SU-DHL-6 (cell line): ENCODE data around the gene PTPRN2.

ENCODE experiments used
- H2AFZ ChIP-seq: fragments of 200-600 bp; sonication (generic); 2 replicates; pipeline ENCODE4 v1.6.1; 2014; ENCODE audit warnings: low read depth, mild to moderate bottlenecking, moderate library complexity, mixed read lengths, antibody characterized with exemption, low read length; ENCODE audit not compliant: severe bottlenecking
- H3F3A ChIP-seq: fragments of 200-600 bp; shearing (Covaris generic); 2 replicates; pipeline ENCODE4 v1.6.0; 2016; ENCODE audit warnings: antibody characterized with exemption, mild to moderate bottlenecking; ENCODE audit not compliant: insufficient read depth
- H3K27ac ChIP-seq: fragments of 200-600 bp; sonication (generic); 2 replicates; pipeline ENCODE4 v1.5.1; 2016; ENCODE audit warnings: low read depth, mild to moderate bottlenecking, low read length, moderate library complexity, mixed read lengths
- H3K27me3 ChIP-seq: fragments of 200-600 bp; sonication (generic), shearing (Covaris generic); 2 replicates; pipeline ENCODE4 v1.6.0; 2014; ENCODE audit warnings: mild to moderate bottlenecking, low read length
- H3K36me3 ChIP-seq: fragments of 200-600 bp; sonication (generic); 2 replicates; pipeline ENCODE4 v1.6.1; 2014; ENCODE audit warnings: mild to moderate bottlenecking, low read length, mixed read lengths
- H3K4me2 ChIP-seq: fragments of 300-600, 200-600 bp; shearing (Covaris generic), sonication (generic); 2 replicates; pipeline ENCODE4 v1.6.0; 2014; ENCODE audit warnings: low read length, low read depth, mild to moderate bottlenecking; ENCODE audit not compliant: poor library complexity, severe bottlenecking
- H3K4me3 ChIP-seq: fragments of 200-600 bp; sonication (generic); 2 replicates; pipeline ENCODE4 v1.5.1; 2014; ENCODE audit warnings: antibody characterized with exemption, low read length, mild to moderate bottlenecking, mixed read lengths; ENCODE audit not compliant: insufficient read depth, poor library complexity, severe bottlenecking
- H3K79me2 ChIP-seq: fragments of 200-600 bp; sonication (generic); 2 replicates; pipeline ENCODE4 v1.6.1; 2014; ENCODE audit warnings: mild to moderate bottlenecking, low read length, moderate library complexity; ENCODE audit not compliant: insufficient read depth
- H3K9ac ChIP-seq: fragments of 200-600 bp; sonication (generic); 2 replicates; pipeline ENCODE4 v1.7.0; 2014; ENCODE audit warnings: mild to moderate bottlenecking, low read length
- H3K9me2 ChIP-seq: fragments of 200-600 bp; sonication (generic); replicated peaks from 2 replicates; pipeline ENCODE4 v1.6.1; 2014; ENCODE audit warnings: low read length; ENCODE audit not compliant: insufficient read depth
- H3K9me3 ChIP-seq: fragments of 200-600 bp; sonication (generic); 2 replicates; pipeline ENCODE4 v1.6.1; 2014; ENCODE audit warnings: low read length, mixed read lengths; ENCODE audit not compliant: insufficient read depth
- H4K20me1 ChIP-seq: fragments of 200-600 bp; sonication (generic); 2 replicates; pipeline ENCODE4 v1.6.1; 2014; ENCODE audit warnings: low read depth, mild to moderate bottlenecking, antibody characterized with exemption, low read length, moderate library complexity, mixed read lengths
- CTCF ChIP-seq: fragments of 200-600 bp; sonication (generic); IDR thresholded peaks from one replicate; pipeline ENCODE4 v1.5.1; 2017; ENCODE audit warnings: antibody characterized with exemption, mild to moderate bottlenecking, low read length, moderate library complexity; ENCODE audit not compliant: insufficient read depth, poor library complexity, severe bottlenecking
- EZH2phosphoT487 ChIP-seq: fragments of 200-600 bp; sonication (generic), shearing (Covaris generic); conservative IDR thresholded peaks from 2 replicates; pipeline ENCODE4 v1.6.1; 2018; ENCODE audit warnings: mild to moderate bottlenecking, antibody characterized with exemption, low read length, moderate library complexity, mixed read lengths

The PTPRN2 gene

GRCh38 chr7:158517571-158517970, 70.1 kb downstream of the PTPRN2 start:
- no peaks in the 10 kb centered on the region for H4K20me1 ChIP-seq
- H3K27ac ChIP-seq: no peak overlapping the region
- H3K4me3 ChIP-seq: no peak overlapping the region
- H3K4me2 ChIP-seq: no peak overlapping the region
- no peaks in the 10 kb centered on the region for H3K36me3 ChIP-seq
- H3K9me3 ChIP-seq: peaks cover 2% of the 10 kb centered on the region; the same call in 1 of the 2 replicates
- H3F3A ChIP-seq: no peaks in the 10 kb centered on the region
- H3K9me2 ChIP-seq: no peaks in the 10 kb centered on the region
- H2AFZ ChIP-seq: no peak overlapping the region
- H3K9ac ChIP-seq: no peak overlapping the region
- H3K27me3 ChIP-seq: no peaks in the 10 kb centered on the region
- H3K79me2 ChIP-seq: no peaks in the 10 kb centered on the region
- TF ChIP-seq CTCF: no peak
- TF ChIP-seq EZH2phosphoT487: no peak

- no peaks in the 10 kb centered on the region for H3K9me2 ChIP-seq
These were observed 70.6 kb downstream of the PTPRN2 start for GRCh38 chr7:158517072-158517471.

DNA sequence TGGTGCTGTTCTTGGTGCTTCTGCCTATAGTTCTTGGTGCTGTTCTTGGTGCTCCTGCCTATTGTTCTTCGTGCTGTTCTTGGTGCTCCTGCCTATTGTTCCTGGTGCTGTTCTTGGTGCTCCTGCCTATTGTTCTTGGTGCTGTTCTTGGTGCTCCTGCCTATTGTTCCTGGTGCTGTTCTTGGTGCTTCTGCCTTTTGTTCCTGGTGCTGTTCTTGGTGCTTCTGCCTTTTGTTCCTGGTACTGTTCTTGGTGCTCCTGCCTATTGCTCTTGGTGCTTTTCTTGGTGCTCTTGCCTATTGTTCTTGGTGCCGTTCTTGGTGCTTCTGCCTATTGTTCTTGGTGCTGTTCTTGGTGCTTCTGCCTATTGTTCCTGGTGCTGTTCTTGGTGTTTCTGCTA, 71.1 kb downstream of the PTPRN2 start:
- H3K79me2 ChIP-seq: no peaks in the 10 kb centered on the region
- no peak overlapping the region for H3K4me3 ChIP-seq
- H3K9me2 ChIP-seq: no peaks in the 10 kb centered on the region
- H3K27me3 ChIP-seq: no peaks in the 10 kb centered on the region
- no peaks in the 10 kb centered on the region for H4K20me1 ChIP-seq
- no peak overlapping the region for H3K4me2 ChIP-seq
- no peak overlapping the region for H3K27ac ChIP-seq
- no peaks in the 10 kb centered on the region for H3K36me3 ChIP-seq
- H3K9me3 ChIP-seq: no peaks in the 10 kb centered on the region
- TF ChIP-seq CTCF: no peak
- no peak overlapping the region for H2AFZ ChIP-seq
- no peaks in the 10 kb centered on the region for H3F3A ChIP-seq
- H3K9ac ChIP-seq: no peak overlapping the region

More at GRCh38 chr7:158517072-158517471, 70.6 kb downstream of the PTPRN2 start:
- no peaks in the 10 kb centered on the region for H3K9me3 ChIP-seq
- H3K79me2 ChIP-seq: no peaks in the 10 kb centered on the region
- H2AFZ ChIP-seq: no peak overlapping the region
- H3K27ac ChIP-seq: no peak overlapping the region
- H4K20me1 ChIP-seq: no peaks in the 10 kb centered on the region
- H3K4me3 ChIP-seq: no peak overlapping the region
- H3K27me3 ChIP-seq: no peaks in the 10 kb centered on the region
- H3K9ac ChIP-seq: no peak overlapping the region
- TF ChIP-seq EZH2phosphoT487: no peak
- TF ChIP-seq CTCF: no peak
- no peaks in the 10 kb centered on the region for H3K36me3 ChIP-seq
- H3F3A ChIP-seq: no peaks in the 10 kb centered on the region
- no peak overlapping the region for H3K4me2 ChIP-seq

- Histone ChIP-seq H3K9me3 (no peaks in the 10 kb centered on the region), H3K4me3 (no peak overlapping the region), H3K27ac (no peak overlapping the region), H4K20me1 (no peaks in the 10 kb centered on the region), H3K4me2 (no peak overlapping the region), H3K27me3 (no peaks in the 10 kb centered on the region), H3F3A (no peaks in the 10 kb centered on the region), H3K36me3 (no peaks in the 10 kb centered on the region), H3K9ac (no peak overlapping the region), H3K79me2 (no peaks in the 10 kb centered on the region), H2AFZ (no peak overlapping the region), H3K9me2 (no peaks in the 10 kb centered on the region)
- TF ChIP-seq CTCF (no peak), EZH2phosphoT487 (no peak)
These were observed 74.8 kb downstream of the PTPRN2 start for GRCh38 chr7:158512869-158513268.
